Colonic mucosa (tissue), 4 donors: ENCODE measurements around the gene DGKZ. TPM values are rescaled to one million over a fixed set of nuclear protein-coding genes. Genes with fewer than 3 reads are reported as not detected.

Experiments used
- DNase-seq: peaks from one replicate; pipeline ENCODE4 v3.0.0-alpha.2; 2020
- H3K27ac ChIP-seq: fragments of 200-600 bp; one replicate; pipeline ENCODE4 v1.8.0; 2021
- H3K27me3 ChIP-seq: fragments of 200-600 bp; one replicate; pipeline ENCODE4 v1.8.0; 2021
- H3K36me3 ChIP-seq: fragments of 200-600 bp; one replicate; pipeline ENCODE4 v1.8.0; 2021
- H3K4me1 ChIP-seq: fragments of 200-600 bp; one replicate; pipeline ENCODE4 v1.8.0; 2021; ENCODE audit warnings: mild to moderate bottlenecking
- H3K4me3 ChIP-seq: fragments of 200-600 bp; one replicate; pipeline ENCODE4 v1.8.0; 2021
- H3K9ac ChIP-seq, 2 donors: one replicate each; pipeline ENCODE4 v1.7.0; 2013; ENCODE audit warnings: control low read depth in 2 of 2, low read depth in 2 of 2, low read length in 2 of 2
- H3K9me3 ChIP-seq: fragments of 200-600 bp; one replicate; pipeline ENCODE4 v1.8.0; 2021
- CTCF ChIP-seq: fragments of 200-600 bp; IDR thresholded peaks from one replicate; pipeline ENCODE4 v1.8.0; 2022; ENCODE audit warnings: antibody characterized with exemption, mild to moderate bottlenecking
- intact Hi-C: fragments of 100-400 bp; cut with DNase I; formaldehyde crosslinking; loops from one replicate; pipeline ENCODE4 v1.14.1; 2022
- total RNA-seq, 2 donors: library from RNA; stranded (reverse); fragmentation: NEBNext Ultra II Directional in 1 of 2; extraction: Animal tissue kit (Norgen Biotek cat#: 25700) in 1 of 2; gene quantifications; one replicate each; pipeline ENCODE4 v1.2.1, GENCODE V29; 2021
- donor health status: healthy.
- donor health status: DM: no; HTN: no; CAD: no.
- donor health status: DM: no; HTN: no; CAD: no.

DGKZ gene
- total RNA-seq, 2 donors from 2014 or later = 42.7 to 83.8 TPM

- Histone ChIP-seq H3K9me3 (no peaks in the 10 kb centered on the region), H3K9ac (no peak overlapping the region), H3K36me3 (peaks cover 4% of the 10 kb centered on the region), H3K27ac (no peak overlapping the region), H3K27me3 (no peaks in the 10 kb centered on the region), H3K4me1 (no peaks in the 10 kb centered on the region), H3K4me3 (no peak overlapping the region)
- no peak for TF ChIP-seq CTCF
- intact Hi-C loops = no loop called here
- no peak for DNase-seq
Observed at GRCh38 chr11:46413760-46414465, 66.7 kb downstream of the DGKZ start.

- no peak overlapping the region for H3K4me3 ChIP-seq
- no peak overlapping the region for H3K9ac ChIP-seq
- H3K27ac ChIP-seq = no peak overlapping the region
- TF ChIP-seq CTCF = no peak
- no peaks in the 10 kb centered on the region for H3K4me1 ChIP-seq
- intact Hi-C loops = no loop called here
- peaks cover 4% of the 10 kb centered on the region for H3K36me3 ChIP-seq
- H3K9me3 ChIP-seq = no peaks in the 10 kb centered on the region
- no peaks in the 10 kb centered on the region for H3K27me3 ChIP-seq
- no peak for DNase-seq
Observed at GRCh38 chr11:46414466-46414796, 67.2 kb downstream of the DGKZ start.

GRCh38 chr11:46414879-46415278, 67.6 kb downstream of the DGKZ start:
- Histone ChIP-seq H3K4me3 (no peak overlapping the region), H3K4me1 (no peaks in the 10 kb centered on the region), H3K27me3 (no peaks in the 10 kb centered on the region), H3K9ac (no peak overlapping the region), H3K36me3 (peaks cover 4% of the 10 kb centered on the region), H3K27ac (no peak overlapping the region), H3K9me3 (no peaks in the 10 kb centered on the region)
- no peak for TF ChIP-seq CTCF
- DNase-seq = no peak
- intact Hi-C loops = no loop called here

GRCh38 chr11:46417711-46418110, 70.4 kb downstream of the DGKZ start:
- Histone ChIP-seq H3K9me3 (no peaks in the 10 kb centered on the region), H3K27ac (no peak overlapping the region), H3K4me1 (no peaks in the 10 kb centered on the region), H3K9ac (no peak overlapping the region), H3K4me3 (no peak overlapping the region), H3K27me3 (no peaks in the 10 kb centered on the region), H3K36me3 (peaks cover 4% of the 10 kb centered on the region)
- TF ChIP-seq CTCF = no peak
- no peak for DNase-seq
- intact Hi-C loops = no loop called here

GRCh38 chr11:46418751-46419150, 71.5 kb downstream of the DGKZ start:
- Histone ChIP-seq H3K9me3 (no peaks in the 10 kb centered on the region), H3K27me3 (no peaks in the 10 kb centered on the region), H3K4me1 (no peaks in the 10 kb centered on the region), H3K9ac (no peak overlapping the region), H3K36me3 (peaks cover 4% of the 10 kb centered on the region), H3K27ac (no peak overlapping the region), H3K4me3 (no peak overlapping the region)
- DNase-seq = no peak
- no peak for TF ChIP-seq CTCF
- intact Hi-C loops = no loop called here
